ENCODE results near the gene CTSH.

The CTSH gene

GRCh38 chr15:78944669-78945407, at the start of gene CTSH:
Gene CTSH, minus strand, starts transcription at chr15:78945046. Its CDS starts 65 bp downstream, at chr15:78944981.
- in situ Hi-C loops (cut with MboI; ENCODE audit: low sequenced_read_pairs), result no loop called here

- in situ Hi-C loops (cut with MboI; ENCODE audit: low sequenced_read_pairs), result no loop called here
Observed at GRCh38 chr15:78993931-78994530, 49.2 kb upstream of the CTSH start.

- in situ Hi-C loops (cut with MboI; ENCODE audit: low sequenced_read_pairs), result no loop called here
Observed at GRCh38 chr15:78993257-78993930, 48.5 kb upstream of the CTSH start.

- in situ Hi-C loops (cut with MboI; ENCODE audit: low sequenced_read_pairs), result no loop called here
Observed at GRCh38 chr15:78992416-78993256, 47.8 kb upstream of the CTSH start.

- in situ Hi-C loops (cut with MboI; ENCODE audit: low sequenced_read_pairs), result no loop called here
Observed at GRCh38 chr15:78991879-78992278, 47.0 kb upstream of the CTSH start.

- in situ Hi-C loops (cut with MboI; ENCODE audit: low sequenced_read_pairs), result no loop called here
Observed at GRCh38 chr15:78991476-78991875, 46.6 kb upstream of the CTSH start.

- in situ Hi-C loops (cut with MboI; ENCODE audit: low sequenced_read_pairs), result no loop called here
Observed at GRCh38 chr15:78990278-78990677, 45.4 kb upstream of the CTSH start.

- in situ Hi-C loops (cut with MboI; ENCODE audit: low sequenced_read_pairs), result no loop called here
Observed at GRCh38 chr15:78989701-78990240, 44.9 kb upstream of the CTSH start.

GRCh38 chr15:78988361-78988911, 43.6 kb upstream of the CTSH start:
- in situ Hi-C loops (cut with MboI; ENCODE audit: low sequenced_read_pairs), result no loop called here

GRCh38 chr15:78987556-78988360, 42.9 kb upstream of the CTSH start:
- in situ Hi-C loops (cut with MboI; ENCODE audit: low sequenced_read_pairs), result no loop called here

- in situ Hi-C loops (cut with MboI; ENCODE audit: low sequenced_read_pairs), result no loop called here
Observed at GRCh38 chr15:78985859-78986475, 41.1 kb upstream of the CTSH start.

GRCh38 chr15:78984041-78984440, 39.2 kb upstream of the CTSH start:
- in situ Hi-C loops (cut with MboI; ENCODE audit: low sequenced_read_pairs), result no loop called here

GRCh38 chr15:78983146-78983918, 38.5 kb upstream of the CTSH start:
- in situ Hi-C loops (cut with MboI; ENCODE audit: low sequenced_read_pairs), result no loop called here

GRCh38 chr15:78982736-78983135, 37.9 kb upstream of the CTSH start:
- in situ Hi-C loops (cut with MboI; ENCODE audit: low sequenced_read_pairs), result no loop called here

- in situ Hi-C loops (cut with MboI; ENCODE audit: low sequenced_read_pairs), result no loop called here
Observed at GRCh38 chr15:78981532-78982313, 36.9 kb upstream of the CTSH start.

- in situ Hi-C loops (cut with MboI; ENCODE audit: low sequenced_read_pairs), result no loop called here
Observed at GRCh38 chr15:78979456-78980320, 34.8 kb upstream of the CTSH start.
